Type B pancreatic cell (in vitro differentiated cells): Measurements from ENCODE around the gene FGFRL1. TPM values are rescaled to one million over a fixed set of nuclear protein-coding genes. Genes with fewer than 3 reads are reported as not detected.
"Not testable (repeated sequence)": the region's sequence is repeated elsewhere in the genome, so short reads cannot be mapped to it uniquely, and the experiment has no call there.

Experiments
- DNase-seq: peaks from one replicate; pipeline ENCODE4 v3.0.0; 2021; ENCODE audit warnings: mixed read lengths; ENCODE audit not compliant: unreplicated experiment; ENCODE audit errors: extremely low spot score
- H3K27ac Mint-ChIP-seq: 2 replicates; pipeline ENCODE4 v1.8.0; 2021; ENCODE audit warnings: mild to moderate bottlenecking, mixed read lengths
- H3K27me3 Mint-ChIP-seq: 2 replicates; pipeline ENCODE4 v1.8.0; 2021; ENCODE audit warnings: mixed read lengths
- H3K36me3 Mint-ChIP-seq: 2 replicates; pipeline ENCODE4 v1.8.0; 2021; ENCODE audit warnings: mixed read lengths
- H3K4me1 Mint-ChIP-seq: one replicate; pipeline ENCODE4 v1.8.0; 2021; ENCODE audit warnings: mixed read lengths; ENCODE audit not compliant: unreplicated experiment
- H3K4me3 Mint-ChIP-seq: 2 replicates; pipeline ENCODE4 v1.8.0; 2021; ENCODE audit warnings: mild to moderate bottlenecking, mixed read lengths
- H3K9me3 Mint-ChIP-seq: 2 replicates; pipeline ENCODE4 v1.8.0; 2021; ENCODE audit warnings: mixed read lengths
- CTCF ChIP-seq: fragments of 200-600 bp; sonication (generic); conservative IDR thresholded peaks from 2 replicates; pipeline ENCODE4 v1.5.0; 2021; ENCODE audit warnings: antibody characterized with exemption, mild to moderate bottlenecking
- total RNA-seq: library from RNA; stranded (reverse); gene quantifications from 2 replicates; pipeline ENCODE4 v1.2.1, GENCODE V29; 2021; ENCODE audit warnings: low replicate concordance

The FGFRL1 gene
- total RNA-seq, 1 donor from 2014 or later: 30.9 TPM

DNA sequence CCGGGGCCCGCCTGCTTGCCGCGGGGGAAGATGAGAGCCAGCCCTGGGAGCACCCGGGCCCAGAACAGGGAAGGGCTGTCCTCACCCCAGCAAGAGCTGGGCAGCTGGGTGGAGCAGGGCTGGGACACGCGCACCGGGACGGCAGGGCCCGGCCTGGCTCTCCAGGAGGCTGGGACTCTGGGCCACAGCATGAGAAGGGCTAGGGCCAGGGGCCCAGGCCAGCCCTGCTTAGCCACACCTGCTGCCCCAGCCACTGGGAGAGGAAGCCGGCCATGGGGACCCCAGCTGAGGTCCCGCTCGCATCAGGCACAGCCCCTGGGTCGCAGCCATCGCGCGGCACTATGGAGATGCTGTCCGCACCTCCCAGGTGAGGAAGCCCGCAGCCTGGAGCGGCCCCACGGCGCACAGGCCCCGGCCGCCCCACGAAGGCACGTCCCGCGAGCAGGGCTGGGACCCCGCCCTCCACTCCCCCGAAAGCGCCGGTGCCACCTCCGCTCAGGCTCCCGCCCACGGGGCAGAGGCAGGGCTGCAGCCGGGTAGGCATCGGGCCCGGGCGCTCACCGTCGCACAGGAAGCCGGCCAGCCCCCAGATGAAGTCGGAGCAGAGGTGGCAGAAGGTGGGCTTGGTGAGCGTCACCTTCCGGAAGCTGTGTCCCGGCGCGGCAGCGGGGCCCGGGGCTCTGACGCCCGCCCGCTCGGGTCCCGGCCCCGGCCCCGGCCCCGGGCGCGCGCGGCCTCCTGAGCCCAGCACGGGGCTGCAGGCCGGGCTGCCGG, 38.6 kb upstream of the FGFRL1 start:
- no peaks in the 10 kb centered on the region for H3K9me3 Mint-ChIP-seq
- no peak overlapping the region for H3K27ac Mint-ChIP-seq
- no peaks in the 10 kb centered on the region for H3K4me1 Mint-ChIP-seq
- no peak for DNase-seq
- H3K36me3 Mint-ChIP-seq: no peaks in the 10 kb centered on the region
- peak overlapping the region; percentile 47 for H3K4me3 Mint-ChIP-seq
- TF ChIP-seq CTCF: no peak
- no peaks in the 10 kb centered on the region for H3K27me3 Mint-ChIP-seq

DNA sequence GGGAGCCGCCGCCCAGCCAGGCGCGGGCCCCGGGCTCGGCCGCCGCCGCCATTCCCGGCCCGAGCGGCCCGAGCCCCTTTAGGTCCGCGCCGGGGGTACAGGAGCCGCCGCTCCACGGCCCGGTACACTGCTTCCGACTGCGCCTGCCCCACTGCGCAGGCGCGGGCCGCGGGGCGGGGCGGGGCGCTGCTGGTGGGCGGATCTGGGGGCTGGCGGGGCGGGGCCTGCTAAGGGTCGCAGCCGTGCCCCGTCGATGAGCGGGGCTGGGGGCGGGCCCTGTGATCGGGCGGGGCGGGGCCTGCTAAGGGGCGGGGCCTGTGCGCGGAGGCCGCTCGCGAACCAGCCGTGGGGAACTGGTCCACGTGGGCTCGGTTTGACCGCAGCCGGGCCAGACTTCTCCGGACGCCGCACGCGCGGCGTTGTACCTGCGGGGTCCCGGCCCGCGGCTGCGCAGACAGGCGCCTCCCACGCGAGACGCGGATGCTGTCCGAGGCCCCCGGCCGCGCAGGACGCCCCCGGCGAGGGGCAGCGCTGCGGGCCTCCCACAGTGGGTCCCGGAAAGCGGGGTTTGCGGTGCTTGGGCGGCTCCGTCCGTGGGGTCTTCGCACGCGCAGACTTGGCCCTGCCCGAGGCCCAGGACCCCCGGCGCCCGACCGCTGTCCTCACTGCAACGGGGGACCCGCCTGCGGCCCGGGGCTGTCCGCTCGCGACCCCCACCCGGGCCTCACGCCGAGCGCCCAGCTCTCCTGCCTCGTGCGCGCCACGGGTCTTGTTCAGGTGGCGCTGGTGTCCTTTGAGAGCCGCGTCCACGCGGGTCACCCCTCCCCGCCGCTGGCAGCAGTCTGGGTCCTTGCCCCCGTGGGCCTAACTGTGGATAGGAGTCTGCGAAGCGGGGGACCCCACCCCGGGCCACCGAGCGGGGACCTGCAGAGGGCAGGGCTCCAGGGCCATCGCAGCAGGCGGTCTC, 37.7 kb upstream of the FGFRL1 start, which contains the start of gene DGKQ:
Gene DGKQ, minus strand, starts transcription at position 139 of the 967 bp plus-strand sequence. Its CDS starts 87 bp downstream, at position 52.
- DNase-seq: peak; percentile 89
- Mint-ChIP-seq H3K27ac (no peak within 1 kb of the TSS), H3K4me1 (no peaks in the 10 kb centered on the region), H3K4me3 (peak within 1 kb of the TSS; percentile 47), H3K27me3 (no peaks in the 10 kb centered on the region), H3K36me3 (no peaks in the 10 kb centered on the region), H3K9me3 (no peaks in the 10 kb centered on the region)
- no peak for TF ChIP-seq CTCF

DNA sequence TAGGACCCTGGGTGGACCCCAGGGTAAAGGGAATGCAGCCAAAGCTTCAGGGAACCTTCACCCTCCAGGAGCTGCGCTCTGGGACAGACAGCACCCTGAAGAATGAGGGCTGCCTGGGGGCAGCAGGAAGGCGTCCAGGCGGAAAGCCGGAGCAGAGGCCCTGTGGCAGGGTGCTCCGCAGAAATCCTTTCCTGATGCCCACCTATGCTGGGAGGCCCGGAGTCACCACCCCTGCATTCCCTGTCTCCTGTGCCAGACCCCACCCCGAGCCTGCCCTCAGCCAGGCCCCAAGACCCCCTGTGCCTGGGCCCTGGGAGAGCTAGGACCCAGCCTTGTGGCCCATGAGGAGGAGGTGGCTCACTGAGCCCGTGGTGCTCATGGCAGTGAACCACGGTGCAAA, 36.8 kb upstream of the FGFRL1 start:
- H3K27me3 Mint-ChIP-seq: no peaks in the 10 kb centered on the region
- no peaks in the 10 kb centered on the region for H3K9me3 Mint-ChIP-seq
- no peak overlapping the region for H3K27ac Mint-ChIP-seq
- H3K36me3 Mint-ChIP-seq: no peaks in the 10 kb centered on the region
- no peak overlapping the region for H3K4me3 Mint-ChIP-seq
- no peak for TF ChIP-seq CTCF
- no peak for DNase-seq
- no peaks in the 10 kb centered on the region for H3K4me1 Mint-ChIP-seq

- not testable (repeated sequence) for H3K27ac Mint-ChIP-seq, H3K4me3 Mint-ChIP-seq, H3K27me3 Mint-ChIP-seq, H3K9me3 Mint-ChIP-seq, DNase-seq, H3K4me1 Mint-ChIP-seq, H3K36me3 Mint-ChIP-seq
These were observed 35.4 kb upstream of the FGFRL1 start for GRCh38 chr4:976016-976415.

DNA sequence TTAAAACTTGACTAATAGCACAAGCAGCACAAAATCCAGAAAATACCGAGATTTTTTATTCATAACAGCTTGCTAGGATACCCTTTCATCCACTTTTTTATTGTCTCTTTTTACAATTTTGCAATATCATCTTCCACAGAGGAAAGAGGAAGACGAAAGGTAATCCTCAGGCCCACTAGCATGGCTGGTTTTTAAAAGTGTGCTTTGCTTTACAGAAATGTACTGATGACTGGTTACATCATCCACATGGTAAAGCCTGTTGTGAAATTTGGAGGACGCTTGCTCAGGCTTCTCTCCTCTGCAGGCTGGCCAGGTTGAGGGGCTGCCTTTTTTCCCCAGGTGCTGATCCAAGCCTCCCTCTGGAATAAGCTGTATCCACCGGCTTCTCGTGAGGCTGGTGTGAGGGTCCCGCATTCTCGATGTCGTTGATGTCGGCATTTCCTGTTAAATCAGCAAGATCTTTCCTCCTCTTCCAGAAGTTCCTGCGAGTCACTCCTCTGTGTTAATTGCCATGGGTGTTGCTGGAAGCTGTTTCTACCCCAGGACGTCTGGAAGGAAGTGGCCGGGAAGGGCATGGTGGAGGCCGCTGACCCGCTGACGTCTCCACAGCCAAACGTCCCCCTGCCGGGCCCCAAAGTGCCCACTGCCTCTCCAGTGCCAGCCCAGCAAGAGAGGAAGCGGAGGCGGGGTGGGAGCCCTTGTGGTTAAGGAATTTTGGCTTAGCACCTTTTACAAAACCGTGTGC, 32.3 kb upstream of the FGFRL1 start:
- no peak for DNase-seq
- H3K4me3 Mint-ChIP-seq: no peak overlapping the region
- no peak overlapping the region for H3K27ac Mint-ChIP-seq

More for the DNA sequence above, 32.3 kb upstream of the FGFRL1 start:
- Mint-ChIP-seq H3K27me3 (no peaks in the 10 kb centered on the region), H3K9me3 (no peaks in the 10 kb centered on the region), H3K4me1 (peaks cover 8% of the 10 kb centered on the region), H3K36me3 (no peaks in the 10 kb centered on the region)
- TF ChIP-seq CTCF: no peak
